OCI-LY1 (cell line): Measurements from ENCODE around the gene ALPI.

Experiments
- H2AFZ ChIP-seq: fragments of 200-600 bp; sonication (generic), shearing (Covaris generic); 2 replicates; pipeline ENCODE4 v1.6.0; 2014; ENCODE audit warnings: antibody characterized with exemption, mild to moderate bottlenecking, low read length
- H3F3A ChIP-seq: fragments of 200-600 bp; sonication (generic), shearing (Covaris generic); 2 replicates; pipeline ENCODE4 v1.6.0; 2014; ENCODE audit warnings: mild to moderate bottlenecking, antibody characterized with exemption, low read length, moderate library complexity; ENCODE audit not compliant: insufficient read depth
- H3K27ac ChIP-seq: fragments of 200-600 bp; sonication (generic); 2 replicates; pipeline ENCODE4 v1.5.1; 2014; ENCODE audit warnings: low read length, mixed run types, mild to moderate bottlenecking, low read depth; ENCODE audit not compliant: poor library complexity, severe bottlenecking
- H3K27me3 ChIP-seq: fragments of 200-600 bp; sonication (generic); 2 replicates; pipeline ENCODE4 v1.6.0; 2014; ENCODE audit warnings: antibody characterized with exemption, mild to moderate bottlenecking, low read length, moderate library complexity; ENCODE audit not compliant: insufficient read depth
- H3K36me3 ChIP-seq: fragments of 200-600 bp; sonication (generic); 2 replicates; pipeline ENCODE4 v1.6.1; 2014; ENCODE audit warnings: mild to moderate bottlenecking, antibody characterized with exemption, low read length, moderate library complexity, mixed read lengths; ENCODE audit not compliant: insufficient read depth
- H3K4me1 ChIP-seq: fragments of 200-600 bp; sonication (generic); 2 replicates; pipeline ENCODE4 v1.5.1; 2014; ENCODE audit warnings: mild to moderate bottlenecking, low read length, moderate library complexity; ENCODE audit not compliant: insufficient read depth, severe bottlenecking
- H3K4me2 ChIP-seq: fragments of 200-600 bp; sonication (generic), shearing (Covaris generic); 2 replicates; pipeline ENCODE4 v1.6.1; 2014; ENCODE audit warnings: low read length
- H3K4me3 ChIP-seq: fragments of 200-600 bp; sonication (generic); 2 replicates; pipeline ENCODE4 v1.5.1; 2014; ENCODE audit warnings: low read length, low read depth, mild to moderate bottlenecking, mixed read lengths; ENCODE audit not compliant: poor library complexity, severe bottlenecking
- H3K79me2 ChIP-seq: fragments of 200-600 bp; shearing (Covaris generic); 2 replicates; pipeline ENCODE4 v1.6.1; 2016; ENCODE audit warnings: mixed run types, low read length, mixed read lengths; ENCODE audit not compliant: insufficient read depth
- H3K9ac ChIP-seq: fragments of 200-600 bp; sonication (generic), shearing (Covaris generic); 2 replicates; pipeline ENCODE4 v1.6.1; 2014; ENCODE audit warnings: mild to moderate bottlenecking, low read length, mixed read lengths
- H3K9me2 ChIP-seq: fragments of 200-600 bp; sonication (generic), shearing (Covaris generic); 2 replicates; pipeline ENCODE4 v1.6.1; 2014; ENCODE audit warnings: low read depth, mild to moderate bottlenecking, low read length, mixed read lengths
- H3K9me3 ChIP-seq: fragments of 200-600 bp; shearing (Covaris generic); 2 replicates; pipeline ENCODE4 v1.6.1; 2014; ENCODE audit warnings: low read length, mixed read lengths
- H4K20me1 ChIP-seq: fragments of 200-600 bp; sonication (generic), shearing (Covaris generic); 2 replicates; pipeline ENCODE4 v1.6.0; 2016; ENCODE audit warnings: mild to moderate bottlenecking, low read length; ENCODE audit not compliant: insufficient read depth
- CTCF ChIP-seq: fragments of 200-600 bp; sonication (generic), shearing (Covaris generic); IDR thresholded peaks from 2 replicates; pipeline ENCODE4 v1.5.1; 2017; ENCODE audit warnings: mild to moderate bottlenecking, antibody characterized with exemption, low read length, moderate library complexity, mixed read lengths
- EZH2 ChIP-seq: fragments of 200-600 bp; sonication (generic), shearing (Covaris generic); IDR thresholded peaks from 2 replicates; pipeline ENCODE4 v1.8.0; 2017; ENCODE audit warnings: borderline replicate concordance, mixed run types, mild to moderate bottlenecking, antibody characterized with exemption, low read length, moderate library complexity, mixed read lengths

Gene ALPI

GRCh38 chr2:232464544-232464885, 8.6 kb downstream of the ALPI start:
- Histone ChIP-seq H4K20me1 (no peaks in the 10 kb centered on the region), H3K4me3 (no peak overlapping the region), H3K9ac (no peak overlapping the region), H3F3A (no peaks in the 10 kb centered on the region), H2AFZ (no peak overlapping the region), H3K9me3 (no peaks in the 10 kb centered on the region), H3K4me1 (peaks cover 14% of the 10 kb centered on the region), H3K36me3 (no peaks in the 10 kb centered on the region; the same call in 1 of the 2 replicates), H3K9me2 (no peaks in the 10 kb centered on the region), H3K27me3 (no peaks in the 10 kb centered on the region), H3K4me2 (no peak overlapping the region), H3K79me2 (no peaks in the 10 kb centered on the region), H3K27ac (no peak overlapping the region)
- no peak for TF ChIP-seq CTCF
- TF ChIP-seq EZH2 = no peak

GRCh38 chr2:232465061-232465460, 9.1 kb downstream of the ALPI start:
- H3K27ac ChIP-seq = no peak overlapping the region
- H3K9ac ChIP-seq = no peak overlapping the region
- H3F3A ChIP-seq = no peaks in the 10 kb centered on the region
- TF ChIP-seq CTCF (no peak), EZH2 (no peak)
- H3K4me1 ChIP-seq = peaks cover 14% of the 10 kb centered on the region
- no peaks in the 10 kb centered on the region for H3K9me3 ChIP-seq
- H3K9me2 ChIP-seq = no peaks in the 10 kb centered on the region
- no peak overlapping the region for H2AFZ ChIP-seq
- H3K4me3 ChIP-seq = no peak overlapping the region
- no peaks in the 10 kb centered on the region; the same call in 1 of the 2 replicates for H3K36me3 ChIP-seq
- H4K20me1 ChIP-seq = no peaks in the 10 kb centered on the region
- H3K4me2 ChIP-seq = no peak overlapping the region
- H3K79me2 ChIP-seq = no peaks in the 10 kb centered on the region
- H3K27me3 ChIP-seq = no peaks in the 10 kb centered on the region

- Histone ChIP-seq H3K27me3 (no peaks in the 10 kb centered on the region), H3K4me1 (peaks cover 14% of the 10 kb centered on the region), H3K27ac (no peak overlapping the region), H3K79me2 (no peaks in the 10 kb centered on the region), H3K9me3 (no peaks in the 10 kb centered on the region), H3F3A (no peaks in the 10 kb centered on the region), H4K20me1 (no peaks in the 10 kb centered on the region), H3K4me2 (peak overlapping the region; percentile 29; the same call in 1 of the 2 replicates), H3K9ac (no peak overlapping the region), H3K36me3 (no peaks in the 10 kb centered on the region; the same call in 1 of the 2 replicates), H3K9me2 (no peaks in the 10 kb centered on the region), H3K4me3 (no peak overlapping the region), H2AFZ (no peak overlapping the region)
- TF ChIP-seq CTCF (no peak), EZH2 (no peak)
Measured at GRCh38 chr2:232466221-232466620, 10.3 kb downstream of the ALPI start.
